GM12878 (cell line): ENCODE results near the gene PPARD. TPM values are rescaled to one million over a fixed set of nuclear protein-coding genes. Genes with fewer than 3 reads are reported as not detected.

Experiments
- ATAC-seq: fragments of 200-7000 bp; cut with Tn5 transposase; 3 replicates; pipeline ENCODE4 v1.9.1; 2020; ENCODE audit warnings: mild to moderate bottlenecking, moderate library complexity
- BruUV-seq: library from RNA; stranded (reverse); fragments of 400-500 nt; replicated peaks from 2 replicates; lab custom pipeline; 2021; lab: Mats Ljungman, UMichigan
- CTCF ChIA-PET: fragments of 300-600 bp; sonication (Branson Sonifier 250); formaldehyde crosslinking; extraction: SDS; loops from one replicate; lab custom pipeline; 2021; ENCODE audit warnings: inconsistent platforms; lab: Yijun Ruan, JAX
- POLR2A ChIA-PET: fragments of 350-600 bp; formaldehyde crosslinking; extraction: SDS; loops from one replicate; lab custom pipeline; 2021; ENCODE audit warnings: inconsistent platforms; lab: Charles Lee
- RAD21 ChIA-PET: fragments of 300-600 bp; sonication (Branson Sonifier 250); formaldehyde crosslinking; loops from one replicate; lab custom pipeline; 2023; ENCODE audit warnings: antibody characterized with exemption; ENCODE audit not compliant: unreplicated experiment; lab: Charles Lee
- SMC1A ChIA-PET: fragments of 300-600 bp; sonication (Branson Sonifier 250); formaldehyde crosslinking; loops from one replicate; lab custom pipeline; 2023; ENCODE audit not compliant: unreplicated experiment, uncharacterized antibody; lab: Charles Lee
- DNase-seq: peaks from one replicate; pipeline ENCODE4 v3.0.0-alpha.2; 2011; ENCODE audit warnings: low read depth, low spot score
- FAIRE-seq: peaks from 3 replicates; lab custom pipeline; 2011; peaks lifted over from hg19 to GRCh38; lab: Jason Lieb, UNC
- H2AFZ ChIP-seq: 2 replicates; pipeline ENCODE4 v1.6.0; 2011; ENCODE audit warnings: low read depth, low read length, control low read depth; ENCODE audit not compliant: control insufficient read depth
- H3K27ac ChIP-seq: 2 replicates; pipeline ENCODE4 v1.5.1; 2011; ENCODE audit warnings: control low read depth; ENCODE audit not compliant: control insufficient read depth, insufficient read depth
- H3K27me3 ChIP-seq, 2 experiments: replicated peaks in 1 of 2; 2 replicates each; pipeline versions ENCODE4 v1.6.0 to v1.6.1; 2011; ENCODE audit warnings: low read length in 1 of 2; ENCODE audit not compliant: control insufficient read depth in 2 of 2, insufficient read depth in 2 of 2
- H3K36me3 ChIP-seq, 2 experiments: 2 replicates each; pipeline ENCODE4 v1.5.1; 2011; ENCODE audit warnings: low read length in 1 of 2; ENCODE audit not compliant: control insufficient read depth in 2 of 2, insufficient read depth in 2 of 2
- H3K4me1 ChIP-seq: 2 replicates; pipeline ENCODE4 v1.6.1; 2011; ENCODE audit warnings: mild to moderate bottlenecking, low read length, moderate library complexity, mixed read lengths; ENCODE audit not compliant: control insufficient read depth, insufficient read depth
- H3K4me2 ChIP-seq: 2 replicates; pipeline ENCODE4 v1.6.0; 2011; ENCODE audit warnings: control low read depth; ENCODE audit not compliant: control insufficient read depth, insufficient read depth
- H3K4me3 ChIP-seq: fragments of 200-600 bp; sonication (generic); 2 replicates; pipeline ENCODE4 v1.5.1; 2016
- H3K79me2 ChIP-seq: 2 replicates; pipeline ENCODE4 v1.6.0; 2011; ENCODE audit warnings: low read length; ENCODE audit not compliant: control insufficient read depth, insufficient read depth
- H3K9ac ChIP-seq: 2 replicates; pipeline ENCODE4 v1.8.0; 2011; ENCODE audit warnings: low read length, control low read depth, mixed read lengths; ENCODE audit not compliant: control insufficient read depth, insufficient read depth
- H3K9me3 ChIP-seq: replicated peaks from 3 replicates; pipeline ENCODE4 v1.5.1; 2011; ENCODE audit warnings: mild to moderate bottlenecking, low read length; ENCODE audit not compliant: control insufficient read depth, insufficient read depth
- H4K20me1 ChIP-seq: 2 replicates; pipeline ENCODE4 v1.6.0; 2011; ENCODE audit not compliant: control insufficient read depth, insufficient read depth
- BHLHE40 ChIP-seq, 2 experiments: fragments of 450-650 bp in 1 of 2; IDR thresholded peaks; 2 replicates each; pipeline ENCODE4 v1.6.1; 2011 to 2017; ENCODE audit warnings: low read depth in 2 of 2, borderline replicate concordance in 1 of 2, improper control_type of control experiment in 1 of 2, low read length in 1 of 2, mild to moderate bottlenecking in 1 of 2
- BMI1 ChIP-seq: fragments of 450-650 bp; IDR thresholded peaks from 2 replicates; pipeline ENCODE4 v1.6.1; 2016; ENCODE audit warnings: mild to moderate bottlenecking, moderate library complexity, borderline replicate concordance
- RFX5 ChIP-seq: IDR thresholded peaks from 2 replicates; pipeline ENCODE4 v1.6.1; 2011; ENCODE audit warnings: low read depth, low read length, improper control_type of control experiment
- RUNX3 ChIP-seq: IDR thresholded peaks from 2 replicates; pipeline ENCODE4 v1.6.1; 2012; ENCODE audit warnings: low read length, inconsistent platforms
- SMC3 ChIP-seq: IDR thresholded peaks from 2 replicates; pipeline ENCODE4 v1.6.1; 2011; ENCODE audit warnings: low read length, improper control_type of control experiment, borderline replicate concordance
- WGBS: methylation state at CpG from one replicate; pipeline ENCODE4 v1.1.6; 2016; ENCODE audit warnings: low lambda C conversion rate; ENCODE audit not compliant: insufficient replicate concordance, insufficient coverage; ENCODE audit errors: missing lambda C conversion rate; 5-methylcytosine and 5-hydroxymethylcytosine counted together
- in situ Hi-C: fragments of 300-500 bp; cut with MboI; formaldehyde crosslinking; loops from 9 replicates; pipeline ENCODE4 v1.14.3; 2018; ENCODE audit warnings: mixed read lengths
- intact Hi-C: fragments of 100-400 bp; cut with micrococcal nuclease; formaldehyde crosslinking; loops from one replicate; pipeline ENCODE4 v1.14.2; 2022; ENCODE audit not compliant: unreplicated experiment
- polyA plus RNA-seq, 11 experiments: library from polyadenylated mRNA; depleted of rRNA in 4 of 11; unstranded in 6 of 11; stranded (reverse) in 5 of 11; fragments of >200 nt; fragmentation: Nextera tagmentation in 4 of 11; fragmentation: Illumina TruSeq in 1 of 11; extraction: Ambion mirVana in 4 of 11; extraction: Trizol in 1 of 11; gene quantifications; 1 replicate in 1 of 11; 2 replicates in 10 of 11; pipeline versions ENCODE4 v1.2.1 to v1.2.3, GENCODE V29; 2011 to 2016; ENCODE audit warnings: inconsistent platforms in 2 of 11, missing spikeins in 2 of 11, low read depth in 1 of 11
- total RNA-seq, 4 experiments: library from RNA; depleted of rRNA in 3 of 4; stranded (reverse); fragments of >200 nt in 3 of 4; fragmentation: Illumina TruSeq in 1 of 4; extraction: Trizol in 1 of 4; gene quantifications; 2 replicates each; pipeline versions ENCODE4 v1.2.1 to v1.2.3, GENCODE V29; 2013 to 2021
- TF ChIP-seq, protein P1 (sequence below): fragments of 450-650 bp; IDR thresholded peaks from 2 replicates; pipeline ENCODE4 v1.6.1; 2017; ENCODE audit warnings: antibody characterized with exemption, mild to moderate bottlenecking, moderate library complexity

The PPARD gene
- total and polyA plus RNA-seq, 10 of the 15 experiments (the other 5 are each of a cell fraction or from before 2014, with no cell fraction given): 0.05 to 12.6 (median 6.7) TPM

DNA sequence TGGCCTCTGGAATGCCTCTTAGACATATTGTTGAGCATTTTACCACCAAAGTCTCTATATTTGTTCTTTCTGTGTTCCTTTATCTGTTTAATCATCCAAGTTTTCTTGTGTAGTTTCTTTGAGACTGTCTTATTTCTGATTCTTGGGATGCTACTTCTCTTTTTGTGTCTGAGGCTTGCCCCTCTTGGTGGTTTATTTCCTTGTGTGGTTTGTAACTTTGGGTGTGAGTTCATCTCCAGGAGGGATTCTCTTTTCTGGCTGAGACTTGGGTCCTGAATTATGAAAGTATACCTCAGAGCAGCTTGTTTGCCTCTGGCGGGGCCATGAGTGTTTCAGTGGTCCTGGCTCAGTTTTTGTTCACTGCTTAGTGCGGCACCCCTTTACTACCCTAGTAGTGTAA is 33.9 kb downstream of the PPARD start (continued):
- TF ChIP-seq, protein P1, sequence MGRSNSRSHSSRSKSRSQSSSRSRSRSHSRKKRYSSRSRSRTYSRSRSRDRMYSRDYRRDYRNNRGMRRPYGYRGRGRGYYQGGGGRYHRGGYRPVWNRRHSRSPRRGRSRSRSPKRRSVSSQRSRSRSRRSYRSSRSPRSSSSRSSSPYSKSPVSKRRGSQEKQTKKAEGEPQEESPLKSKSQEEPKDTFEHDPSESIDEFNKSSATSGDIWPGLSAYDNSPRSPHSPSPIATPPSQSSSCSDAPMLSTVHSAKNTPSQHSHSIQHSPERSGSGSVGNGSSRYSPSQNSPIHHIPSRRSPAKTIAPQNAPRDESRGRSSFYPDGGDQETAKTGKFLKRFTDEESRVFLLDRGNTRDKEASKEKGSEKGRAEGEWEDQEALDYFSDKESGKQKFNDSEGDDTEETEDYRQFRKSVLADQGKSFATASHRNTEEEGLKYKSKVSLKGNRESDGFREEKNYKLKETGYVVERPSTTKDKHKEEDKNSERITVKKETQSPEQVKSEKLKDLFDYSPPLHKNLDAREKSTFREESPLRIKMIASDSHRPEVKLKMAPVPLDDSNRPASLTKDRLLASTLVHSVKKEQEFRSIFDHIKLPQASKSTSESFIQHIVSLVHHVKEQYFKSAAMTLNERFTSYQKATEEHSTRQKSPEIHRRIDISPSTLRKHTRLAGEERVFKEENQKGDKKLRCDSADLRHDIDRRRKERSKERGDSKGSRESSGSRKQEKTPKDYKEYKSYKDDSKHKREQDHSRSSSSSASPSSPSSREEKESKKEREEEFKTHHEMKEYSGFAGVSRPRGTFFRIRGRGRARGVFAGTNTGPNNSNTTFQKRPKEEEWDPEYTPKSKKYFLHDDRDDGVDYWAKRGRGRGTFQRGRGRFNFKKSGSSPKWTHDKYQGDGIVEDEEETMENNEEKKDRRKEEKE: no peak
- TF ChIP-seq SMC3 (no peak), RFX5 (no peak)

DNA sequence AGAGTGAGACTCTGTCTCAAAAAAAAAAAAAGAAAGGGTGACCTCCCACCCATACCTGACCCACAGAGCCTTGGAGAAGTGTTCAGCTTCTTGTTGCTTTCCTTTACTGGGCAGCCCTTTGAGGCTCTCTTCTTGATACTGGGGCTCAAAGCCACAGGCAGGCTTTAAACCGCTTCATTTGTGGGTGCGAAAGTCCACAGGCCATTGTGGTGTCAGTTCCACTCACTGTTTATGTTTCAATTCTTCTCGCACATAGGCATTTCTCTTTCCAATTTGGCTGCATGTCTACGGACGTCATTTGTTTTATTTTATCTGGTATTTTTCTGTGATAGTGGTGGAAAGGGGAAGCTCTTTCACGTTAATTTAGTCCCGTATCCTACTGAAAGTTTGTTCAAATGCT is 34.6 kb downstream of the PPARD start:
- ChIA-PET SMC1A (interaction anchor here (1.4 kb wide), 1 partner anchor 28 kb away, joined by 4 read pairs; no protein-coding TSS in a partner anchor), RAD21 (interaction anchor here (1.2 kb wide), 1 partner anchor 73 kb away, joined by 4 read pairs; no protein-coding TSS in a partner anchor), POLR2A (interaction anchor here (0.5 to 1.0 kb wide), 3 partner anchors 22 to 477 kb away, joined by 3 to 6 read pairs (median 3); no protein-coding TSS in a partner anchor), CTCF (interaction anchor here (0.7 kb wide), 1 partner anchor 70 kb away, joined by 3 read pairs; no protein-coding TSS in a partner anchor)
- no peak overlapping the region for H2AFZ ChIP-seq
- H3K79me2 ChIP-seq: no peaks in the 10 kb centered on the region; the same call in none of the 2 replicates
- no peaks in the 10 kb centered on the region for H4K20me1 ChIP-seq
- H3K27me3 ChIP-seq: no peaks in the 10 kb centered on the region
- ATAC-seq (peak; percentile 44; the same call in 2 of the 3 replicates), FAIRE-seq (no peak), DNase-seq (no peak)
- no peaks in the 10 kb centered on the region for H3K4me1 ChIP-seq
- H3K27ac ChIP-seq: no peak overlapping the region
- H3K4me2 ChIP-seq: no peak overlapping the region
- intact Hi-C loops (no loop called here), in situ Hi-C loops (no loop called here)
- WGBS: 91% methylated on average over 7 of the region's 7 CpGs
- H3K36me3 ChIP-seq: no peaks in the 10 kb centered on the region
- H3K9me3 ChIP-seq: no peaks in the 10 kb centered on the region
- no peak overlapping the region for H3K4me3 ChIP-seq
- H3K9ac ChIP-seq: no peak overlapping the region
- no TSS peak for BruUV-seq
- TF ChIP-seq BHLHE40 (IDR thresholded peaks at IDR 0.05; ENCODE audit: borderline replicate concordance in 1 of 2, low read depth in 2 of 2, low read length in 1 of 2): 0 out of 4 replicates have a peak, but pooled peaks of 1 of the 2 experiments have one; percentile 12
- TF ChIP-seq RUNX3: peak; percentile 20; the same call in 1 of the 2 replicates
- TF ChIP-seq BMI1: no peak
